ENCODE data around the gene SLITRK3. TPM values are rescaled to one million over a fixed set of nuclear protein-coding genes. Genes with fewer than 3 reads are reported as not detected.

The SLITRK3 gene
- total and polyA plus RNA-seq, 2 of the 13 experiments (the other 11 are each of a cell fraction or from before 2014, with no cell fraction given), result not detected

- Histone ChIP-seq H3K36me3 (replicated peaks in 1 of 2; ENCODE audit: control insufficient read depth in 1 of 2, insufficient read depth in 2 of 2, low read length in 2 of 2) (no peaks in the 10 kb centered on the region), H3K27ac (ENCODE audit: extremely low read length, insufficient read depth, low read length) (no peak overlapping the region), H4K20me1 (ENCODE audit: insufficient read depth, low read length) (no peaks in the 10 kb centered on the region), H3K4me2 (ENCODE audit: low read depth, low read length) (no peak overlapping the region), H3K4me3 (replicated peaks in 1 of 3; ENCODE audit: insufficient read depth in 1 of 3, low read depth in 2 of 3, low read length in 3 of 3) (no peak overlapping the region), H3K27me3 (ENCODE audit: control insufficient read depth in 1 of 2, insufficient read depth in 2 of 2, low read length in 2 of 2) (no peaks in the 10 kb centered on the region), H3K79me2 (ENCODE audit: insufficient read depth, low read length) (no peaks in the 10 kb centered on the region), H2AFZ (ENCODE audit: low read length) (no peak overlapping the region), H3K9ac (ENCODE audit: insufficient read depth, low read depth, low read length) (no peak overlapping the region), H3K4me1 (ENCODE audit: insufficient read depth, low read length) (0 out of 2 replicates have a peak, but pooled peaks cover 5% of the 10 kb centered on the region), H3K9me3 (ENCODE audit: low read length) (no peaks in the 10 kb centered on the region)
- BruUV-seq (replicated peaks), result no TSS peak
- ChIA-PET POLR2A (no interaction called here), CTCF (ENCODE audit: low intra/inter-chr PET ratio, low total read pairs) (no interaction called here)
- DNase-seq (ENCODE audit: low spot score) (no peak), ATAC-seq (no peak), FAIRE-seq (no peak)
- intact Hi-C loops (cut with micrococcal nuclease; ENCODE audit: unreplicated experiment) (no loop called here), in situ Hi-C loops (cut with HindIII; ENCODE audit: extremely low pct_ligation_motif_present, low pct_unique_long_range_greater_than_20kb) (no loop called here)
- 4% methylated on average over 5 of the region's 5 CpGs for WGBS (ENCODE audit: low lambda C conversion rate)
- TF ChIP-seq STAG1 (CRISPR knock-in tag; IDR thresholded peaks at IDR 0.05) (no peak), ATF7 (IDR thresholded peaks at IDR 0.05) (0 out of 2 replicates have a peak, but pooled peaks have one; percentile 21), ATF7 (CRISPR knock-in tag; IDR thresholded peaks at IDR 0.05) (no peak)
These were observed 6.8 kb upstream of the SLITRK3 start for GRCh38 chr3:165202995-165203394.

GRCh38 chr3:165201964-165202363 is 5.8 kb upstream of the SLITRK3 start:
- Histone ChIP-seq H3K9ac (ENCODE audit: insufficient read depth, low read depth, low read length) (no peak overlapping the region), H3K4me2 (ENCODE audit: low read depth, low read length) (no peak overlapping the region), H3K36me3 (replicated peaks in 1 of 2; ENCODE audit: control insufficient read depth in 1 of 2, insufficient read depth in 2 of 2, low read length in 2 of 2) (no peaks in the 10 kb centered on the region), H2AFZ (ENCODE audit: low read length) (no peak overlapping the region), H3K4me3 (replicated peaks in 1 of 3; ENCODE audit: insufficient read depth in 1 of 3, low read depth in 2 of 3, low read length in 3 of 3) (no peak overlapping the region), H3K27me3 (ENCODE audit: control insufficient read depth in 1 of 2, insufficient read depth in 2 of 2, low read length in 2 of 2) (peaks cover 0 to 2% of the 10 kb centered on the region in 2 experiments; a peak in 1 of 5 replicates), H4K20me1 (ENCODE audit: insufficient read depth, low read length) (no peaks in the 10 kb centered on the region), H3K9me3 (ENCODE audit: low read length) (no peaks in the 10 kb centered on the region), H3K27ac (ENCODE audit: extremely low read length, insufficient read depth, low read length) (no peak overlapping the region), H3K79me2 (ENCODE audit: insufficient read depth, low read length) (no peaks in the 10 kb centered on the region), H3K4me1 (ENCODE audit: insufficient read depth, low read length) (peaks cover 2% of the 10 kb centered on the region; the same call in 1 of the 2 replicates)
- FAIRE-seq (no peak), DNase-seq (ENCODE audit: low spot score) (no peak), ATAC-seq (no peak)
- CTCF ChIA-PET (ENCODE audit: low intra/inter-chr PET ratio, low total read pairs), result no interaction called here
- intact Hi-C loops (cut with micrococcal nuclease; ENCODE audit: unreplicated experiment) (no loop called here), in situ Hi-C loops (cut with HindIII; ENCODE audit: extremely low pct_ligation_motif_present, low pct_unique_long_range_greater_than_20kb) (no loop called here)
- POLR2A ChIA-PET, result no interaction called here
- WGBS (ENCODE audit: low lambda C conversion rate), result 1% methylated on average over 2 of the region's 2 CpGs
- BruUV-seq (replicated peaks), result no TSS peak
- TF ChIP-seq ZNF720 (CRISPR knock-in tag; IDR thresholded peaks at IDR 0.05) (no peak), ZEB1 (IDR thresholded peaks at IDR 0.05; ENCODE audit: insufficient replicate concordance, low read depth) (no peak), BCLAF1 (IDR thresholded peaks at IDR 0.05) (no peak), ARNT (IDR thresholded peaks at IDR 0.05) (no peak), PHF8 (CRISPR knock-in tag; IDR thresholded peaks at IDR 0.05) (no peak), ZNF432 (CRISPR knock-in tag; IDR thresholded peaks at IDR 0.05; ENCODE audit: borderline replicate concordance) (no peak), ZNF564 (CRISPR knock-in tag; IDR thresholded peaks at IDR 0.05) (no peak), ZSCAN25 (CRISPR knock-in tag; IDR thresholded peaks at IDR 0.05) (no peak), NR2F6 (IDR thresholded peaks at IDR 0.05) (no peak), NR2F6 (CRISPR knock-in tag; IDR thresholded peaks at IDR 0.05) (no peak), SRSF9 (IDR thresholded peaks at IDR 0.05; ENCODE audit: borderline replicate concordance, insufficient read depth, low read depth, low read length, poor library complexity, severe bottlenecking) (no peak), KDM5A (IDR thresholded peaks at IDR 0.05; ENCODE audit: borderline replicate concordance, low read length) (no peak), TP53 (CRISPR knock-in tag; conservative IDR thresholded peaks at IDR 0.05) (no peak)
- TF ChIP-seq, protein P1, sequence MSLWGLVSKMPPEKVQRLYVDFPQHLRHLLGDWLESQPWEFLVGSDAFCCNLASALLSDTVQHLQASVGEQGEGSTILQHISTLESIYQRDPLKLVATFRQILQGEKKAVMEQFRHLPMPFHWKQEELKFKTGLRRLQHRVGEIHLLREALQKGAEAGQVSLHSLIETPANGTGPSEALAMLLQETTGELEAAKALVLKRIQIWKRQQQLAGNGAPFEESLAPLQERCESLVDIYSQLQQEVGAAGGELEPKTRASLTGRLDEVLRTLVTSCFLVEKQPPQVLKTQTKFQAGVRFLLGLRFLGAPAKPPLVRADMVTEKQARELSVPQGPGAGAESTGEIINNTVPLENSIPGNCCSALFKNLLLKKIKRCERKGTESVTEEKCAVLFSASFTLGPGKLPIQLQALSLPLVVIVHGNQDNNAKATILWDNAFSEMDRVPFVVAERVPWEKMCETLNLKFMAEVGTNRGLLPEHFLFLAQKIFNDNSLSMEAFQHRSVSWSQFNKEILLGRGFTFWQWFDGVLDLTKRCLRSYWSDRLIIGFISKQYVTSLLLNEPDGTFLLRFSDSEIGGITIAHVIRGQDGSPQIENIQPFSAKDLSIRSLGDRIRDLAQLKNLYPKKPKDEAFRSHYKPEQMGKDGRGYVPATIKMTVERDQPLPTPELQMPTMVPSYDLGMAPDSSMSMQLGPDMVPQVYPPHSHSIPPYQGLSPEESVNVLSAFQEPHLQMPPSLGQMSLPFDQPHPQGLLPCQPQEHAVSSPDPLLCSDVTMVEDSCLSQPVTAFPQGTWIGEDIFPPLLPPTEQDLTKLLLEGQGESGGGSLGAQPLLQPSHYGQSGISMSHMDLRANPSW (CRISPR knock-in tag; IDR thresholded peaks at IDR 0.05; ENCODE audit: borderline replicate concordance), result no peak

All from HepG2 (cell line).